ENCODE results near the gene DYNC2LI1.

DYNC2LI1 gene

GRCh38 chr2:43812947-43813346 is 39.1 kb downstream of the DYNC2LI1 start:
- DNase-seq (ENCODE audit: low read depth in 2 of 3, low spot score in 1 of 3), result no peak

- no peak for DNase-seq (ENCODE audit: low read depth in 2 of 3, low spot score in 1 of 3)
Measured at GRCh38 chr2:43814711-43815110, 40.9 kb downstream of the DYNC2LI1 start.

GRCh38 chr2:43818761-43819160 is 44.9 kb downstream of the DYNC2LI1 start:
- no peak for DNase-seq (ENCODE audit: low read depth in 2 of 3, low spot score in 1 of 3)

GRCh38 chr2:43819491-43820163 is 45.8 kb downstream of the DYNC2LI1 start:
- no peak for DNase-seq (ENCODE audit: low read depth in 2 of 3, low spot score in 1 of 3)

GRCh38 chr2:43822839-43823238 is 49.0 kb downstream of the DYNC2LI1 start:
- DNase-seq (ENCODE audit: low read depth in 2 of 3, low spot score in 1 of 3), result no peak

- no peak for DNase-seq (ENCODE audit: low read depth in 2 of 3, low spot score in 1 of 3)
Measured at GRCh38 chr2:43823751-43824150, 49.9 kb downstream of the DYNC2LI1 start.

GRCh38 chr2:43824512-43824911 is 50.7 kb downstream of the DYNC2LI1 start:
- DNase-seq (ENCODE audit: low read depth in 2 of 3, low spot score in 1 of 3), result no peak

- no peak for DNase-seq (ENCODE audit: low read depth in 2 of 3, low spot score in 1 of 3)
Measured at GRCh38 chr2:43824951-43825493, 51.2 kb downstream of the DYNC2LI1 start.

- DNase-seq (ENCODE audit: low read depth in 2 of 3, low spot score in 1 of 3), result no peak
Measured at GRCh38 chr2:43825841-43826240, 52.0 kb downstream of the DYNC2LI1 start.

- no peak for DNase-seq (ENCODE audit: low read depth in 2 of 3, low spot score in 1 of 3)
Measured at GRCh38 chr2:43826305-43827250, 52.7 kb downstream of the DYNC2LI1 start.

- no peak for DNase-seq (ENCODE audit: low read depth in 2 of 3, low spot score in 1 of 3)
Measured at GRCh38 chr2:43831543-43832294, 57.9 kb downstream of the DYNC2LI1 start.

GRCh38 chr2:43832457-43832856 is 58.6 kb downstream of the DYNC2LI1 start:
- DNase-seq (ENCODE audit: low read depth in 2 of 3, low spot score in 1 of 3), result no peak

- no peak for DNase-seq (ENCODE audit: low read depth in 2 of 3, low spot score in 1 of 3)
Measured at GRCh38 chr2:43837033-43837432, 63.2 kb downstream of the DYNC2LI1 start.

GRCh38 chr2:43837831-43838559 is 64.2 kb downstream of the DYNC2LI1 start:
- DNase-seq (ENCODE audit: low read depth in 2 of 3, low spot score in 1 of 3), result no peak

- DNase-seq (ENCODE audit: low read depth in 2 of 3, low spot score in 1 of 3), result no peak
Measured at GRCh38 chr2:43838560-43839267, 64.9 kb downstream of the DYNC2LI1 start, which contains the start of the genes ABCG5 and ABCG8. TSS of gene ABCG5 (minus strand) at chr2:43838839. CDS start at chr2:43838679, 160 bp downstream. TSS of gene ABCG8 (plus strand) at chr2:43838971. CDS start at chr2:43839054, 83 bp downstream.

GRCh38 chr2:43839776-43840564 is 66.1 kb downstream of the DYNC2LI1 start:
- no peak for DNase-seq (ENCODE audit: low read depth in 2 of 3, low spot score in 1 of 3)

GRCh38 chr2:43840965-43841364 is 67.1 kb downstream of the DYNC2LI1 start:
- DNase-seq (ENCODE audit: low read depth in 2 of 3, low spot score in 1 of 3), result no peak

- DNase-seq (ENCODE audit: low read depth in 2 of 3, low spot score in 1 of 3), result no peak
Measured at GRCh38 chr2:43841949-43842865, 68.4 kb downstream of the DYNC2LI1 start.
